Endothelial cell of umbilical vein (primary cell): ENCODE results near the gene TEX22. TPM values are rescaled to one million over a fixed set of nuclear protein-coding genes. Genes with fewer than 3 reads are reported as not detected.

Source experiments
- BruUV-seq: library from RNA; stranded (reverse); fragments of 400-500 nt; replicated peaks from 2 replicates; lab custom pipeline; 2021; lab: Mats Ljungman, UMichigan
- CTCF ChIA-PET: fragments of 300-600, 350-600 bp; sonication (Branson Sonifier 250); formaldehyde crosslinking; loops from one replicate; lab custom pipeline; 2021; ENCODE audit warnings: antibody characterized with exemption, inconsistent platforms; lab: Charles Lee
- POLR2A ChIA-PET: fragments of 300-600, 350-600 bp; sonication (Branson Sonifier 250); formaldehyde crosslinking; loops from one replicate; lab custom pipeline; 2021; ENCODE audit warnings: antibody characterized with exemption, inconsistent platforms; lab: Charles Lee
- DNase-seq: peaks from one replicate; pipeline ENCODE4 v3.0.0-alpha.2; 2011; ENCODE audit warnings: low read depth, low spot score
- FAIRE-seq: peaks from 2 replicates; lab custom pipeline; 2011; peaks lifted over from hg19 to GRCh38; lab: Jason Lieb, UNC
- H2AFZ ChIP-seq: 2 replicates; pipeline ENCODE4 v1.6.0; 2012; ENCODE audit warnings: low read depth, low read length, control low read depth, inconsistent platforms
- H3K27ac ChIP-seq: 2 replicates; pipeline ENCODE4 v1.5.1; 2011; ENCODE audit warnings: low read depth, mild to moderate bottlenecking, control low read depth, low read length, moderate library complexity; ENCODE audit not compliant: insufficient read depth
- H3K27me3 ChIP-seq, 2 experiments: 2 replicates each; pipeline versions ENCODE4 v1.6.0 to v1.6.1; 2011; ENCODE audit warnings: low read length in 2 of 2, mixed read lengths in 1 of 2; ENCODE audit not compliant: control insufficient read depth in 2 of 2, insufficient read depth in 2 of 2
- H3K36me3 ChIP-seq, 2 experiments: 2 replicates in 1 of 2; 3 replicates in 1 of 2; pipeline ENCODE4 v1.5.1; 2011; ENCODE audit warnings: low read length in 2 of 2, mild to moderate bottlenecking in 1 of 2, moderate library complexity in 1 of 2; ENCODE audit not compliant: control insufficient read depth in 2 of 2, insufficient read depth in 2 of 2; ENCODE audit errors: extremely low read depth in 1 of 2
- H3K4me1 ChIP-seq: 3 replicates; pipeline ENCODE4 v1.5.1; 2011; ENCODE audit warnings: mild to moderate bottlenecking, low read length; ENCODE audit not compliant: control insufficient read depth, insufficient read depth; ENCODE audit errors: extremely low read depth
- H3K4me2 ChIP-seq: 2 replicates; pipeline ENCODE4 v1.6.1; 2011; ENCODE audit warnings: low read length, control low read depth, mixed read lengths; ENCODE audit not compliant: insufficient read depth
- H3K4me3 ChIP-seq, 3 experiments: fragments of 200-600 bp in 1 of 3; sonication (generic), shearing (Covaris generic) in 1 of 3; replicated peaks in 1 of 3; 2 replicates each; pipeline ENCODE4 v1.5.1; 2011 to 2016; ENCODE audit warnings: control low read depth in 3 of 3, low read length in 3 of 3, mild to moderate bottlenecking in 2 of 3, inconsistent platforms in 1 of 3, low read depth in 1 of 3, moderate library complexity in 1 of 3; ENCODE audit not compliant: insufficient read depth in 1 of 3
- H3K79me2 ChIP-seq: 2 replicates; pipeline ENCODE4 v1.6.0; 2012; ENCODE audit warnings: low read length, inconsistent platforms; ENCODE audit not compliant: control insufficient read depth, insufficient read depth
- H3K9ac ChIP-seq: replicated peaks from 2 replicates; pipeline ENCODE3; 2011; ENCODE audit warnings: low read length, control low read depth; ENCODE audit not compliant: insufficient read depth; ENCODE audit errors: extremely low read depth
- H3K9me1 ChIP-seq: replicated peaks from 3 replicates; pipeline ENCODE4 v1.6.0; 2011; ENCODE audit warnings: mild to moderate bottlenecking, low read length; ENCODE audit not compliant: control insufficient read depth, insufficient read depth; ENCODE audit errors: extremely low read depth
- H3K9me3 ChIP-seq: replicated peaks from 2 replicates; pipeline ENCODE4 v1.5.1; 2012; ENCODE audit warnings: low read length, inconsistent platforms; ENCODE audit not compliant: control insufficient read depth, insufficient read depth
- H4K20me1 ChIP-seq: replicated peaks from 2 replicates; pipeline ENCODE3; 2011; ENCODE audit warnings: mild to moderate bottlenecking, low read length; ENCODE audit not compliant: control insufficient read depth, insufficient read depth; ENCODE audit errors: extremely low read depth
- CTCF ChIP-seq, 2 donors: IDR thresholded peaks; 1 replicate in 1 of 2; 2 replicates in 1 of 2; pipeline ENCODE4 v1.5.1; 2011; ENCODE audit warnings: low read length in 2 of 2, mild to moderate bottlenecking in 2 of 2, moderate library complexity in 2 of 2, control low read depth in 1 of 2, inconsistent platforms in 1 of 2, low read depth in 1 of 2; ENCODE audit not compliant: insufficient read depth in 1 of 2; ENCODE audit errors: extremely low read depth in 1 of 2
- EZH2 ChIP-seq: IDR thresholded peaks from 2 replicates; pipeline ENCODE4 v1.6.1; 2012; ENCODE audit warnings: borderline replicate concordance, low read depth, mild to moderate bottlenecking, moderate library complexity, low read length, inconsistent platforms; ENCODE audit not compliant: severe bottlenecking
- FOS ChIP-seq: IDR thresholded peaks from 2 replicates; pipeline ENCODE4 v1.6.1; 2011; ENCODE audit warnings: mild to moderate bottlenecking, low read length, moderate library complexity, borderline replicate concordance; ENCODE audit not compliant: insufficient read depth
- GATA2 ChIP-seq: IDR thresholded peaks from 2 replicates; pipeline ENCODE4 v1.7.0; 2011; ENCODE audit warnings: low read depth, mild to moderate bottlenecking, moderate library complexity, mixed read lengths, low read length; ENCODE audit not compliant: insufficient read length, insufficient read depth
- JUN ChIP-seq: IDR thresholded peaks from 2 replicates; pipeline ENCODE4 v1.6.1; 2011; ENCODE audit warnings: borderline replicate concordance, low read depth; ENCODE audit not compliant: insufficient read length, insufficient read depth
- MYC ChIP-seq: IDR thresholded peaks from one replicate; pipeline ENCODE4 v1.6.1; 2011; ENCODE audit warnings: mild to moderate bottlenecking, low read depth, low read length
- POLR2A ChIP-seq: IDR thresholded peaks from 2 replicates; pipeline ENCODE4 v1.6.1; 2012; ENCODE audit warnings: low read depth, mild to moderate bottlenecking, control low read depth, low read length
- POLR2AphosphoS5 ChIP-seq: IDR thresholded peaks from 2 replicates; pipeline ENCODE4 v1.6.1; 2012; ENCODE audit warnings: low read depth, mild to moderate bottlenecking, control low read depth, low read length, moderate library complexity; ENCODE audit not compliant: insufficient read depth
- dilution Hi-C: fragments of 300-500 bp; cut with MboI; formaldehyde crosslinking; loops from one replicate; pipeline ENCODE4 v1.15.0; 2019; ENCODE audit warnings: low sequenced_read_pairs; ENCODE audit not compliant: extremely low pct_ligation_motif_present
- intact Hi-C: fragments of 100-400 bp; cut with micrococcal nuclease; formaldehyde crosslinking; loops from one replicate; pipeline ENCODE4 v1.10.0; 2022
- polyA plus RNA-seq, 4 experiments: library from polyadenylated mRNA; depleted of rRNA in 3 of 4; stranded (reverse) in 3 of 4; unstranded in 1 of 4; fragments of >200 nt; gene quantifications; 2 replicates each; pipeline versions ENCODE4 v1.2.1 to v1.2.3, GENCODE V29; 2011 to 2012; ENCODE audit warnings: missing spikeins in 1 of 4
- total RNA-seq: library from RNA; stranded (reverse); gene quantifications from 2 replicates; pipeline ENCODE4 v1.2.3, GENCODE V29; 2021
- TF ChIP-seq, protein P1 (sequence below): IDR thresholded peaks from 2 replicates; pipeline ENCODE4 v1.6.1; 2011; ENCODE audit not compliant: insufficient read depth, insufficient read length

The TEX22 gene
- total and polyA plus RNA-seq, 2 donors (not counting 3 experiments of a cell fraction or from before 2014, with no cell fraction given): 0.06 to 1.1 TPM

- dilution Hi-C loops (no loop called here), intact Hi-C loops (loop anchor here (5.0 kb wide), 1 partner anchor 35 kb away; the partner anchor contains the start of gene TEX22)
- no peaks in the 10 kb centered on the region for H3K27me3 ChIP-seq
- no peaks in the 10 kb centered on the region for H3K9me3 ChIP-seq
- no peak overlapping the region for H3K4me2 ChIP-seq
- peaks cover 2% of the 10 kb centered on the region for H4K20me1 ChIP-seq
- peaks cover 81% of the 10 kb centered on the region for H3K79me2 ChIP-seq
- H3K9me1 ChIP-seq: no peaks in the 10 kb centered on the region
- CTCF ChIA-PET: interaction anchor here (4.7 kb wide), 1 partner anchor 48 kb away, joined by 23 read pairs; no protein-coding TSS in a partner anchor
- no peak overlapping the region for H3K9ac ChIP-seq
- peaks cover 2 to 7% of the 10 kb centered on the region in 2 experiments for H3K36me3 ChIP-seq
- no peak for FAIRE-seq
- no peak overlapping the region for H2AFZ ChIP-seq
- no peak for TF ChIP-seq JUN
- no peak for TF ChIP-seq EZH2
- TF ChIP-seq POLR2AphosphoS5: no peak
- TF ChIP-seq CTCF (IDR thresholded peaks at IDR 0.05; ENCODE audit: extremely low read depth in 1 of 2, insufficient read depth in 1 of 2, low read depth in 1 of 2, low read length in 2 of 2): no peak
- H3K27ac ChIP-seq: no peak overlapping the region
- BruUV-seq: no TSS peak
- DNase-seq: no peak
- H3K4me3 ChIP-seq: no peak overlapping the region
- POLR2A ChIA-PET: no interaction called here
- H3K4me1 ChIP-seq: peaks cover 44% of the 10 kb centered on the region
Observed at GRCh38 chr14:105432657-105433056, 34.3 kb downstream of the TEX22 start.

DNA sequence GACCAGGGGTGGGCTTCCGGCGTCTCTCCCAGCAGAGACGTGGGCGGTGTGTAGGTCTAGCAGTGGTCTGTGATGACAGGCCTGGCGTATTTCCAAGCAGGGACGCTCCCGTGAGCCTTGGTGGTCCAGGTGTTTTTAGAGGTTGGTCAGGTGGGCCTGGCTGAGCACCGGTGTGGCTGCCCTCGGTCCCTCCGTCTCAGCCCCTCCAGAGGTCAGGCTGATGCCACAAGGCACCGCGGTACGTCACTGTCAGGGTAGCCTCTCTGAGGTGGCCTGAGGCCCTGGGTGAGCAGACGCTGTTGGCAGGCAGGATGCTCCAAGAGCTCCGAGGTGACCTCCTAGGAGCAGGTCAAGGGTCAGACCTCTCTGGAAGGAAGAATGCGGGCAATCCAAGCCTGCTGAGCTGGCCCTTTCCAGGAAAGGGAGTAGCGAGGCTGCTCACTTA, 34.8 kb downstream of the TEX22 start:
- H3K9me1 ChIP-seq: no peaks in the 10 kb centered on the region
- no peak overlapping the region for H3K4me3 ChIP-seq
- H3K27ac ChIP-seq: no peak overlapping the region
- no peak overlapping the region for H3K4me2 ChIP-seq
- dilution Hi-C loops: no loop called here
- peaks cover 2% of the 10 kb centered on the region for H4K20me1 ChIP-seq
- H3K9ac ChIP-seq: no peak overlapping the region
- no TSS peak for BruUV-seq
- H2AFZ ChIP-seq: no peak overlapping the region
- POLR2A ChIA-PET: no interaction called here
- FAIRE-seq: no peak
- CTCF ChIA-PET: no interaction called here
- peaks cover 81% of the 10 kb centered on the region for H3K79me2 ChIP-seq
- no peaks in the 10 kb centered on the region for H3K27me3 ChIP-seq
- intact Hi-C loops: loop anchor here (5.0 kb wide), 1 partner anchor 36 kb away; the partner anchor contains the start of gene TEX22
- H3K9me3 ChIP-seq: no peaks in the 10 kb centered on the region
- H3K4me1 ChIP-seq: peaks cover 44% of the 10 kb centered on the region
- no peak for DNase-seq
- TF ChIP-seq GATA2 (no peak), POLR2A (no peak), JUN (no peak), CTCF (IDR thresholded peaks at IDR 0.05; ENCODE audit: extremely low read depth in 1 of 2, insufficient read depth in 1 of 2, low read depth in 1 of 2, low read length in 2 of 2) (no peak), MYC (no peak), EZH2 (no peak), POLR2AphosphoS5 (no peak), FOS (no peak)
- TF ChIP-seq, protein P1, sequence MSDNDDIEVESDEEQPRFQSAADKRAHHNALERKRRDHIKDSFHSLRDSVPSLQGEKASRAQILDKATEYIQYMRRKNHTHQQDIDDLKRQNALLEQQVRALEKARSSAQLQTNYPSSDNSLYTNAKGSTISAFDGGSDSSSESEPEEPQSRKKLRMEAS: no peak
- H3K36me3 ChIP-seq: peaks cover 2 to 8% of the 10 kb centered on the region in 2 experiments
